GM23248 (cell line): ENCODE measurements around the gene MTHFD1L. TPM values are rescaled to one million over a fixed set of nuclear protein-coding genes. Genes with fewer than 3 reads are reported as not detected.

ENCODE experiments used
- DNase-seq: peaks from one replicate; pipeline ENCODE4 v3.0.0-alpha.2; 2015
- H2AFZ ChIP-seq: fragments of 200-600 bp; sonication (generic); 2 replicates; pipeline ENCODE4 v1.6.1; 2016; ENCODE audit warnings: antibody characterized with exemption
- H3F3A ChIP-seq: fragments of 200-600 bp; sonication (generic); 2 replicates; pipeline ENCODE4 v1.6.1; 2016; ENCODE audit warnings: mild to moderate bottlenecking, antibody characterized with exemption, mixed run types; ENCODE audit not compliant: insufficient read depth
- H3K27ac ChIP-seq: fragments of 200-600 bp; sonication (generic); 2 replicates; pipeline ENCODE4 v1.5.1; 2016; ENCODE audit warnings: mild to moderate bottlenecking
- H3K27me3 ChIP-seq: fragments of 200-600 bp; sonication (generic); replicated peaks from 2 replicates; pipeline ENCODE4 v1.6.1; 2016; ENCODE audit warnings: mild to moderate bottlenecking; ENCODE audit not compliant: insufficient read depth
- H3K36me3 ChIP-seq: fragments of 200-600 bp; sonication (generic); 2 replicates; pipeline ENCODE4 v1.6.1; 2016; ENCODE audit warnings: low read depth, mild to moderate bottlenecking
- H3K4me1 ChIP-seq: fragments of 200-600 bp; sonication (generic); 2 replicates; pipeline ENCODE4 v1.6.1; 2016; ENCODE audit warnings: mild to moderate bottlenecking; ENCODE audit not compliant: insufficient read depth
- H3K4me2 ChIP-seq: fragments of 200-600 bp; sonication (generic); one replicate; pipeline ENCODE4 v1.6.1; 2016; ENCODE audit warnings: mild to moderate bottlenecking; ENCODE audit not compliant: unreplicated experiment
- H3K4me3 ChIP-seq: fragments of 200-600 bp; sonication (generic); 2 replicates; pipeline ENCODE4 v1.5.1; 2016; ENCODE audit warnings: mild to moderate bottlenecking
- H3K79me2 ChIP-seq: fragments of 200-600 bp; sonication (generic); 2 replicates; pipeline ENCODE4 v1.6.1; 2016; ENCODE audit warnings: mild to moderate bottlenecking; ENCODE audit not compliant: insufficient read depth
- H3K9ac ChIP-seq: fragments of 200-600 bp; sonication (generic); 2 replicates; pipeline ENCODE4 v1.6.1; 2016; ENCODE audit warnings: mild to moderate bottlenecking
- H3K9me2 ChIP-seq: fragments of 200-600 bp; sonication (generic); 2 replicates; pipeline ENCODE4 v1.6.1; 2016; ENCODE audit warnings: mixed run types, mild to moderate bottlenecking, moderate library complexity; ENCODE audit not compliant: insufficient read depth
- H3K9me3 ChIP-seq: fragments of 200-600 bp; sonication (generic); one replicate; pipeline ENCODE4 v1.6.1; 2017; ENCODE audit warnings: low read depth
- H4K20me1 ChIP-seq: fragments of 200-600 bp; sonication (generic); 2 replicates; pipeline ENCODE4 v1.6.0; 2016; ENCODE audit not compliant: insufficient read depth
- EZH2 ChIP-seq: fragments of 200-600 bp; sonication (generic); IDR thresholded peaks from 2 replicates; pipeline ENCODE4 v1.6.1; 2018; ENCODE audit warnings: antibody characterized with exemption, mild to moderate bottlenecking; ENCODE audit not compliant: insufficient read depth, poor library complexity, severe bottlenecking
- EZH2phosphoT487 ChIP-seq: fragments of 200-600 bp; sonication (generic); IDR thresholded peaks from 2 replicates; pipeline ENCODE4 v1.6.1; 2018; ENCODE audit warnings: antibody characterized with exemption, moderate library complexity, mild to moderate bottlenecking, low read depth; ENCODE audit not compliant: insufficient read depth
- WGBS, 2 experiments: methylation state at CpG; one replicate each; pipeline ENCODE4 v1.1.6; 2015 to 2017; ENCODE audit warnings: low lambda C conversion rate in 2 of 2, low coverage in 1 of 2; ENCODE audit errors: missing lambda C conversion rate in 2 of 2; 5-methylcytosine and 5-hydroxymethylcytosine counted together
- in situ Hi-C: fragments of 300-500 bp; cut with MboI; formaldehyde crosslinking; loops from 2 replicates; pipeline ENCODE4 v1.15.0; 2020
- polyA plus RNA-seq: library from polyadenylated mRNA; unstranded; fragments of >200 nt; fragmentation: Nextera tagmentation; extraction: Ambion mirVana; gene quantifications from 2 replicates; pipeline ENCODE4 v1.2.1, GENCODE V29; 2016
- total RNA-seq: library from RNA; depleted of rRNA; stranded (reverse); fragments of >200 nt; shearing (Covaris generic); gene quantifications from 2 replicates; pipeline ENCODE4 v1.2.3, GENCODE V29; 2014

MTHFD1L gene
- total and polyA plus RNA-seq, 2 experiments from 2014 or later, result 57.6 to 99.6 TPM

DNA sequence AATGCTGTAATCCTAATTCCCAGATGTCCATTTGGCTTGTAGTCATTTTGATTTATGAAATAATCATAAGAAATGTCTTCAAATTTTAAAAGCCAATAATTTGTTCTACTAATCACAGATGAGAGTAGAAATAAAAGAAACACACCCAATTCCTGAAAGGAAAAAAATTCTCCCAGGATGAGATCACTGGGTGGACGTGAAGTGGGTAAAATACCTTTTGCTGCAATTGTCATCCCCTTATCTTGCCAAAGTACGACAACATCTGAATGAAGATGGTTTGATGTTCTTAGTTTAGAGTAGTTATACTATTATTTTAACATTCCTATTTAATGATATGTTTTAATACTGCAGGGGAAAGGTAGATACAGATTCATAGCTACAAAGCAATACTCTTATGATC lies 33.7 kb downstream of the MTHFD1L start:
- DNase-seq, result peak; percentile 34
- in situ Hi-C loops, result no loop called here
- H4K20me1 ChIP-seq, result no peaks in the 10 kb centered on the region
- peak overlapping the region; percentile 17 for H3K4me2 ChIP-seq
- peaks cover 57% of the 10 kb centered on the region for H3K4me1 ChIP-seq
- no peak overlapping the region for H2AFZ ChIP-seq
- no peaks in the 10 kb centered on the region for H3K9me3 ChIP-seq
- peaks cover 44% of the 10 kb centered on the region for H3F3A ChIP-seq
- H3K36me3 ChIP-seq, result peaks cover 19% of the 10 kb centered on the region
- H3K79me2 ChIP-seq, result peaks cover 28% of the 10 kb centered on the region
- H3K27ac ChIP-seq, result peak overlapping the region; percentile 57
- H3K9ac ChIP-seq, result peak overlapping the region; percentile 12; the same call in 1 of the 2 replicates
- H3K4me3 ChIP-seq, result no peak overlapping the region
- 15 to 28% methylated on average over 2 of the region's 2 CpGs for WGBS, 2 experiments
- no peaks in the 10 kb centered on the region for H3K27me3 ChIP-seq
- no peaks in the 10 kb centered on the region for H3K9me2 ChIP-seq
- TF ChIP-seq EZH2phosphoT487 (no peak), EZH2 (no peak)

GRCh38 chr6:150900049-150900448 lies 34.5 kb downstream of the MTHFD1L start:
- Histone ChIP-seq H3K9me3 (no peaks in the 10 kb centered on the region), H3K27ac (no peak overlapping the region), H3K4me3 (no peak overlapping the region), H3F3A (peaks cover 44% of the 10 kb centered on the region), H3K79me2 (peaks cover 25% of the 10 kb centered on the region), H3K36me3 (peaks cover 19% of the 10 kb centered on the region), H3K9ac (no peak overlapping the region), H4K20me1 (no peaks in the 10 kb centered on the region), H3K9me2 (no peaks in the 10 kb centered on the region), H3K27me3 (no peaks in the 10 kb centered on the region), H3K4me1 (peaks cover 51% of the 10 kb centered on the region), H2AFZ (no peak overlapping the region), H3K4me2 (no peak overlapping the region)
- WGBS, 2 experiments, result 85 to 89% methylated on average over 3 of the region's 3 CpGs
- peak; percentile 50 for DNase-seq
- TF ChIP-seq EZH2 (no peak), EZH2phosphoT487 (no peak)
- in situ Hi-C loops, result loop anchor here (10.0 kb wide), 1 partner anchor 425 kb away; no protein-coding TSS in a partner anchor

- DNase-seq, result peak; percentile 49
- Histone ChIP-seq H3K27ac (peak overlapping the region; percentile 45), H3K9me3 (no peaks in the 10 kb centered on the region), H3K36me3 (peaks cover 35% of the 10 kb centered on the region), H3K27me3 (no peaks in the 10 kb centered on the region), H4K20me1 (no peaks in the 10 kb centered on the region), H3K79me2 (peaks cover 37% of the 10 kb centered on the region), H3K9ac (peak overlapping the region; percentile 44), H3K4me3 (no peak overlapping the region), H3K4me1 (peaks cover 43% of the 10 kb centered on the region), H3K4me2 (peak overlapping the region; percentile 30), H3K9me2 (no peaks in the 10 kb centered on the region), H2AFZ (no peak overlapping the region), H3F3A (peaks cover 29% of the 10 kb centered on the region)
- whole genome bisulfite sequencing, 2 experiments, result 45 to 55% methylated on average over 3 of the region's 3 CpGs
- in situ Hi-C loops, result loop anchor here (10.0 kb wide), 1 partner anchor 423 kb away; no protein-coding TSS in a partner anchor
- TF ChIP-seq EZH2 (no peak), EZH2phosphoT487 (no peak)
Observed at GRCh38 chr6:150902142-150902776, 36.8 kb downstream of the MTHFD1L start.

GRCh38 chr6:150905769-150906168 lies 40.3 kb downstream of the MTHFD1L start:
- Histone ChIP-seq H2AFZ (no peak overlapping the region), H3K4me1 (peaks cover 23% of the 10 kb centered on the region), H3K9ac (no peak overlapping the region), H3K9me3 (no peaks in the 10 kb centered on the region), H3K9me2 (no peaks in the 10 kb centered on the region), H3F3A (peaks cover 11% of the 10 kb centered on the region), H4K20me1 (no peaks in the 10 kb centered on the region), H3K36me3 (peaks cover 44% of the 10 kb centered on the region), H3K4me3 (no peak overlapping the region), H3K79me2 (peaks cover 43% of the 10 kb centered on the region), H3K27me3 (no peaks in the 10 kb centered on the region), H3K4me2 (no peak overlapping the region), H3K27ac (no peak overlapping the region)
- DNase-seq, result no peak
- TF ChIP-seq EZH2phosphoT487, result no peak
- no peak for TF ChIP-seq EZH2
- in situ Hi-C loops, result loop anchor here (10.0 kb wide), 1 partner anchor 419 kb away; no protein-coding TSS in a partner anchor
- 92 to 98% methylated on average over 6 of the region's 6 CpGs for WGBS, 2 experiments
